IMR-90 (cell line): Measurements from ENCODE around the gene CCL20.

ENCODE experiments used
- BHLHE40 ChIP-seq: fragments of 150-350 bp; IDR thresholded peaks from 2 replicates; pipeline ENCODE4 v1.6.1; 2016; ENCODE audit warnings: mild to moderate bottlenecking, low read depth, low read length
- CTCF ChIP-seq: conservative IDR thresholded peaks from 2 replicates; pipeline ENCODE4 v1.5.1; 2012; ENCODE audit warnings: mild to moderate bottlenecking, low read depth, low read length, improper control_type of control experiment
- MAZ ChIP-seq: IDR thresholded peaks from 2 replicates; pipeline ENCODE4 v1.6.1; 2012; ENCODE audit warnings: low read depth, mild to moderate bottlenecking, low read length, improper control_type of control experiment, moderate library complexity, borderline replicate concordance
- POLR2A ChIP-seq: IDR thresholded peaks from 2 replicates; pipeline ENCODE4 v1.6.1; 2012; ENCODE audit warnings: mild to moderate bottlenecking, low read depth, low read length
- RAD21 ChIP-seq: IDR thresholded peaks from 2 replicates; pipeline ENCODE4 v1.6.1; 2012; ENCODE audit warnings: low read length, improper control_type of control experiment
- RFX5 ChIP-seq: IDR thresholded peaks from 2 replicates; pipeline ENCODE4 v1.8.0; 2012; ENCODE audit warnings: low read depth, mild to moderate bottlenecking, low read length, moderate library complexity
- SMC3 ChIP-seq: fragments of 150-350 bp; IDR thresholded peaks from 2 replicates; pipeline ENCODE4 v1.6.1; 2016; ENCODE audit warnings: low read depth, mild to moderate bottlenecking, antibody characterized with exemption, low read length, moderate library complexity
- USF2 ChIP-seq: fragments of 150-350 bp; IDR thresholded peaks from 2 replicates; pipeline ENCODE4 v1.6.1; 2017; ENCODE audit warnings: mild to moderate bottlenecking, antibody characterized with exemption, low read length, low read depth

DNA sequence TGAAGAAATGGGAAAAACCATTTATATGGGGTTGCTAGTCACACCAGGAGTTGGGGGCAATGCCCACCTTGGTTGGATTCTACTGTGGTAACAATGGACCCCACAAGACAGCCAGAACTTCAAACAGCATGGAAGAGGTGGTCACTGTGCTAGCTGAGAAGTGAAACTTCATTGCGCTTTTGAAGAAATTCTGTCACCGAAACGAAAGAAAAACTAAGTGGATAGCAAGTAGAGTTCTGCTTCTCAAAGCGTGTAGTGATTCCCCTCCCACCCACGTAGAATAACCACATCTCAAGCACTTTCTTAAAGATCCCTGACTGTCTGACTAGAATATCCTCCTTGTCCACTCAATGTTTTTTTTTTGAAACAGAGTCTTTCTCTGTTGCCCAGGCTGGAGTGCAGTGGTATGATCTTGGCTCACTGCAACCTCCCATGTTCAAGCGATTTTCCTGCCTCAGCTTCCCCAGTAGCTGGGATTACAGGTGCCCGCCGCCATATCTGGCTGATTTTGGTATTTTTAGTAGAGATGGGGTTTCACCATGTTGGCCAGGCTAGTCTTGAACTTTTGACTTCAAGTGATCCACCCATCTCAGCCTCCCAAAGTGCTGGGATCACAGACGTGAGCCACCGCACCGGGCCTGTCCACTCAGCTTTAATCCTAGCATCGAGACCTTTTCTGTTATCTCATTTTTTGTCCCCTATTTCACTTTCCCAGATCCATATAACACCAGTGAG lies 30.1 kb upstream of the CCL20 start:
- no peak for TF ChIP-seq POLR2A
- TF ChIP-seq RFX5: no peak
- TF ChIP-seq CTCF: no peak
- TF ChIP-seq SMC3: no peak
- no peak for TF ChIP-seq USF2
- TF ChIP-seq RAD21: no peak
- TF ChIP-seq BHLHE40: no peak
- TF ChIP-seq MAZ: no peak
